Measurements from ENCODE around the gene ERFE. TPM values are rescaled to one million over a fixed set of nuclear protein-coding genes. Genes with fewer than 3 reads are reported as not detected.

Gene ERFE
- total RNA-seq, 1 donor from 2014 or later: not detected

GRCh38 chr2:238165288-238165921, 6.6 kb downstream of the ERFE start:
- H3F3A ChIP-seq (ENCODE audit: low read depth): no peaks in the 10 kb centered on the region
- no peak overlapping the region for H3K4me2 ChIP-seq
- no peak overlapping the region for H3K9ac ChIP-seq
- Mint-ChIP-seq H3K9me3 (peaks cover 3% of the 10 kb centered on the region), H3K4me1 (peaks cover 3% of the 10 kb centered on the region), H3K36me3 (peaks cover 10% of the 10 kb centered on the region), H3K4me3 (peak overlapping the region; percentile 71), H3K27ac (peak overlapping the region; percentile 46), H3K27me3 (ENCODE audit: insufficient read depth, low read depth) (peaks cover 25% of the 10 kb centered on the region)
- DNase-seq (ENCODE audit: low spot score): no peak
- H3K27ac ChIP-seq: no peak overlapping the region
- no peak overlapping the region for H3K4me3 ChIP-seq
- no peak for TF ChIP-seq CTCF (IDR thresholded peaks at IDR 0.05)
- TF ChIP-seq EZH2phosphoT487 (IDR thresholded peaks at IDR 0.05): no peak
- no peak for TF ChIP-seq EZH2 (IDR thresholded peaks at IDR 0.05)
- no peaks in the 10 kb centered on the region for H3K79me2 ChIP-seq (ENCODE audit: low read depth)
- H2AFZ ChIP-seq (replicated peaks): no peak overlapping the region
- H3K27me3 ChIP-seq: peaks cover 58% of the 10 kb centered on the region
- H3K4me1 ChIP-seq: no peaks in the 10 kb centered on the region
- no peaks in the 10 kb centered on the region for H3K36me3 ChIP-seq
- H4K20me1 ChIP-seq (ENCODE audit: low read depth): peaks cover 22% of the 10 kb centered on the region
- H3K9me3 ChIP-seq (ENCODE audit: low read depth): no peaks in the 10 kb centered on the region

- Histone ChIP-seq H3K4me1 (no peaks in the 10 kb centered on the region), H3K27me3 (peaks cover 45% of the 10 kb centered on the region), H3K4me3 (no peak overlapping the region), H3K36me3 (no peaks in the 10 kb centered on the region), H3K9me3 (ENCODE audit: low read depth) (no peaks in the 10 kb centered on the region), H3K9ac (no peak overlapping the region), H4K20me1 (ENCODE audit: low read depth) (peaks cover 15% of the 10 kb centered on the region), H3K27ac (no peak overlapping the region), H3F3A (ENCODE audit: low read depth) (no peaks in the 10 kb centered on the region), H3K4me2 (no peak overlapping the region), H2AFZ (replicated peaks) (no peak overlapping the region), H3K79me2 (ENCODE audit: low read depth) (no peaks in the 10 kb centered on the region)
- no peak for TF ChIP-seq CTCF (IDR thresholded peaks at IDR 0.05)
- no peak for TF ChIP-seq EZH2 (IDR thresholded peaks at IDR 0.05)
- no peak for TF ChIP-seq EZH2phosphoT487 (IDR thresholded peaks at IDR 0.05)
- Mint-ChIP-seq H3K27me3 (ENCODE audit: insufficient read depth, low read depth) (peaks cover 19% of the 10 kb centered on the region), H3K36me3 (peaks cover 12% of the 10 kb centered on the region), H3K9me3 (peaks cover 3% of the 10 kb centered on the region), H3K4me1 (peaks cover 3% of the 10 kb centered on the region), H3K4me3 (no peak overlapping the region), H3K27ac (no peak overlapping the region)
- no peak for DNase-seq (ENCODE audit: low spot score)
Observed at GRCh38 chr2:238166391-238167343, 7.9 kb downstream of the ERFE start.

DNA sequence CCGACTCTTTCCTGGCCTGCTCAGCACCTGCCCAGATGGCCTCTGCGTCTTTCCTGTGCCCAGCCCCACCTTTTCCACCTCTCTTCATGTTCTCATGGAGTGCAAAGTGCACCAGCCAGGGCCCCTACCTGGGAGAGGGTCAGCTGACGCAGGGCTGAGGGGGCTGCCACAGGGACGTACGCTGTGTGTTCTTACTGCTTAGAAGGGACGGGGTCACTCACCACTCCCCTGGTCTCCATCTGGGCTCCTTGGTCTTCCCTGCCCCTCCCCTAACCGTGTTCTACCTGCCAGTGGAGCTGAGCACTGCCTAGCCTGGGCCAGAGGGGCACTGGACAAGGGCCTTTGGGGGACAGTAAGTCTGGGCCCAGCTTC, 8.6 kb downstream of the ERFE start:
- peaks cover 18% of the 10 kb centered on the region for H3K27me3 Mint-ChIP-seq (ENCODE audit: insufficient read depth, low read depth)
- Histone ChIP-seq H3F3A (ENCODE audit: low read depth) (no peaks in the 10 kb centered on the region), H3K79me2 (ENCODE audit: low read depth) (no peaks in the 10 kb centered on the region), H3K9ac (no peak overlapping the region), H4K20me1 (ENCODE audit: low read depth) (peaks cover 15% of the 10 kb centered on the region), H3K4me3 (no peak overlapping the region), H3K4me2 (no peak overlapping the region), H3K27ac (no peak overlapping the region), H3K4me1 (no peaks in the 10 kb centered on the region), H3K27me3 (peaks cover 39% of the 10 kb centered on the region), H2AFZ (replicated peaks) (no peak overlapping the region), H3K36me3 (no peaks in the 10 kb centered on the region), H3K9me3 (ENCODE audit: low read depth) (no peaks in the 10 kb centered on the region)
- H3K27ac Mint-ChIP-seq: no peak overlapping the region
- DNase-seq (ENCODE audit: low spot score): no peak
- H3K9me3 Mint-ChIP-seq: peaks cover 3% of the 10 kb centered on the region
- H3K36me3 Mint-ChIP-seq: peaks cover 13% of the 10 kb centered on the region
- TF ChIP-seq CTCF (IDR thresholded peaks at IDR 0.05) (no peak), EZH2phosphoT487 (IDR thresholded peaks at IDR 0.05) (no peak), EZH2 (IDR thresholded peaks at IDR 0.05) (no peak)
- peaks cover 3% of the 10 kb centered on the region for H3K4me1 Mint-ChIP-seq
- no peak overlapping the region for H3K4me3 Mint-ChIP-seq
